Spleen (tissue), 11 donors: ENCODE measurements around the gene SCGB1D1. TPM values are rescaled to one million over a fixed set of nuclear protein-coding genes. Genes with fewer than 3 reads are reported as not detected.
"Not testable (repeated sequence)": the region's sequence is repeated elsewhere in the genome, so short reads cannot be mapped to it uniquely, and the experiment has no call there.

Experiments
- DNase-seq: peaks from one replicate; pipeline ENCODE4 v3.0.0-alpha.2; 2020
- H3K27ac ChIP-seq, 8 donors: fragments of 200-600 bp; sonication (generic) in 7 of 8; 1 replicate in 4 of 8; 2 replicates in 4 of 8; pipeline versions ENCODE4 v1.5.0 to v1.8.0; 2016 to 2021; ENCODE audit warnings: inconsistent platforms in 4 of 8, mild to moderate bottlenecking in 4 of 8, moderate library complexity in 1 of 8
- H3K27me3 ChIP-seq, 7 donors: fragments of 200-600 bp; sonication (generic) in 6 of 7; replicated peaks in 1 of 7; 1 replicate in 4 of 7; 2 replicates in 3 of 7; pipeline versions ENCODE4 v1.5.0 to v1.8.0; 2016 to 2021; ENCODE audit warnings: inconsistent platforms in 3 of 7, mild to moderate bottlenecking in 1 of 7
- H3K36me3 ChIP-seq, 6 donors: fragments of 200-600 bp; sonication (generic) in 5 of 6; 1 replicate in 4 of 6; 2 replicates in 2 of 6; pipeline versions ENCODE4 v1.5.0 to v1.8.0; 2016 to 2021; ENCODE audit warnings: inconsistent platforms in 2 of 6
- H3K4me1 ChIP-seq, 6 donors: fragments of 200-600 bp; sonication (generic) in 5 of 6; 1 replicate in 3 of 6; 2 replicates in 3 of 6; pipeline versions ENCODE4 v1.5.0 to v1.8.0; 2016 to 2021; ENCODE audit warnings: inconsistent platforms in 3 of 6
- H3K4me3 ChIP-seq, 8 donors: fragments of 200-600 bp; sonication (generic) in 7 of 8; 1 replicate in 4 of 8; 2 replicates in 4 of 8; pipeline versions ENCODE4 v1.5.0 to v1.8.0; 2016 to 2021; ENCODE audit warnings: inconsistent platforms in 4 of 8, mild to moderate bottlenecking in 4 of 8, moderate library complexity in 2 of 8
- H3K9me3 ChIP-seq, 8 donors: fragments of 200-600 bp; sonication (generic) in 7 of 8; 1 replicate in 4 of 8; 2 replicates in 4 of 8; pipeline versions ENCODE4 v1.5.0 to v1.8.0; 2016 to 2021; ENCODE audit warnings: inconsistent platforms in 4 of 8
- POLR2A ChIP-seq, 3 donors: fragments of 450-650 bp; IDR thresholded peaks; one replicate each; pipeline ENCODE4 v1.5.1; 2017; ENCODE audit warnings: antibody characterized with exemption in 3 of 3, mild to moderate bottlenecking in 1 of 3
- POLR2AphosphoS5 ChIP-seq, 3 donors: sonication (generic); formaldehyde crosslinking; IDR thresholded peaks; one replicate each; pipeline ENCODE4 v1.5.1; 2017; ENCODE audit warnings: antibody characterized with exemption in 3 of 3
- WGBS, 5 donors: extraction: QIAGEN DNeasy Blood & Tissue Kit in 3 of 5; methylation state at CpG; one replicate each; pipeline versions ENCODE4 v1.1.5 to v1.1.7; 2013 to 2018; 5-methylcytosine and 5-hydroxymethylcytosine counted together
- intact Hi-C: fragments of 100-400 bp; cut with DNase I; formaldehyde crosslinking; loops from one replicate; pipeline ENCODE4 v1.15.0; 2023; ENCODE audit warnings: low total_unique reads
- polyA plus RNA-seq, 3 donors: library from polyadenylated mRNA; stranded (reverse); fragments of 200-250 nt; gene quantifications; one replicate each; pipeline ENCODE4 v1.2.1, GENCODE V29; 2013
- total RNA-seq, 7 donors: library from RNA; depleted of rRNA in 3 of 7; stranded (reverse); fragments of >200 nt in 3 of 7; fragmentation: NEBNext Ultra II Directional in 4 of 7; extraction: Animal tissue kit (Norgen Biotek cat#: 25700) in 4 of 7; gene quantifications; one replicate each; pipeline versions ENCODE4 v1.1.0 to v1.2.1, GENCODE V29; 2016 to 2021
- TF ChIP-seq, protein P1 (sequence below), 11 experiments: fragments of 200-600 bp in 7 of 11; fragments of 450-650 bp in 4 of 11; sonication (generic) in 4 of 11; IDR thresholded peaks in 8 of 11; conservative IDR thresholded peaks in 3 of 11; 1 replicate in 7 of 11; 2 replicates in 4 of 11; pipeline versions ENCODE4 v1.4.0 to v1.8.0; 2016 to 2021; ENCODE audit warnings: antibody characterized with exemption in 11 of 11, inconsistent platforms in 4 of 11, mild to moderate bottlenecking in 1 of 11
- donor health status: healthy with polysubstance abuse.
- donor health status: DM: no; HTN: no; CAD: no; lungs with moderate emphysema.
- donor health status: DM: no; HTN: no; CAD: no.
- donor health status: Bipolar disorder and iron deficiency.
- donor health status: healthy.
- donor health status: DM: no; HTN: no; CAD: no.
- donor health status: DM: yes; HTN: yes; CAD: no.

The SCGB1D1 gene
- total and polyA plus RNA-seq, 10 donors: not detected

- intact Hi-C loops: no loop called here
- TF ChIP-seq, protein P1, sequence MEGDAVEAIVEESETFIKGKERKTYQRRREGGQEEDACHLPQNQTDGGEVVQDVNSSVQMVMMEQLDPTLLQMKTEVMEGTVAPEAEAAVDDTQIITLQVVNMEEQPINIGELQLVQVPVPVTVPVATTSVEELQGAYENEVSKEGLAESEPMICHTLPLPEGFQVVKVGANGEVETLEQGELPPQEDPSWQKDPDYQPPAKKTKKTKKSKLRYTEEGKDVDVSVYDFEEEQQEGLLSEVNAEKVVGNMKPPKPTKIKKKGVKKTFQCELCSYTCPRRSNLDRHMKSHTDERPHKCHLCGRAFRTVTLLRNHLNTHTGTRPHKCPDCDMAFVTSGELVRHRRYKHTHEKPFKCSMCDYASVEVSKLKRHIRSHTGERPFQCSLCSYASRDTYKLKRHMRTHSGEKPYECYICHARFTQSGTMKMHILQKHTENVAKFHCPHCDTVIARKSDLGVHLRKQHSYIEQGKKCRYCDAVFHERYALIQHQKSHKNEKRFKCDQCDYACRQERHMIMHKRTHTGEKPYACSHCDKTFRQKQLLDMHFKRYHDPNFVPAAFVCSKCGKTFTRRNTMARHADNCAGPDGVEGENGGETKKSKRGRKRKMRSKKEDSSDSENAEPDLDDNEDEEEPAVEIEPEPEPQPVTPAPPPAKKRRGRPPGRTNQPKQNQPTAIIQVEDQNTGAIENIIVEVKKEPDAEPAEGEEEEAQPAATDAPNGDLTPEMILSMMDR (IDR thresholded peaks at IDR 0.05 in 8 of 11, conservative IDR thresholded peaks at IDR 0.05 in 3 of 11): no peak
- TF ChIP-seq POLR2A (IDR thresholded peaks at IDR 0.05) (no peak), POLR2AphosphoS5 (IDR thresholded peaks at IDR 0.05) (no peak)
- no peak overlapping the region for H3K27ac ChIP-seq
- no peaks in the 10 kb centered on the region for H3K4me1 ChIP-seq
- 55 to 66% (median 64%) methylated on average over 7 of the region's 7 CpGs for WGBS, 5 donors
- DNase-seq: no peak
- H3K4me3 ChIP-seq: no peak overlapping the region
- H3K9me3 ChIP-seq: no peaks in the 10 kb centered on the region
- peaks cover 0 to 42% (median 0%) of the 10 kb centered on the region in 7 donors for H3K27me3 ChIP-seq
- H3K36me3 ChIP-seq: no peaks in the 10 kb centered on the region
Observed at GRCh38 chr11:62195945-62196344, 5.9 kb downstream of the SCGB1D1 start.

GRCh38 chr11:62197400-62197799 lies 7.4 kb downstream of the SCGB1D1 start:
- DNase-seq, intact Hi-C loops, H3K36me3 ChIP-seq: not testable (repeated sequence)

GRCh38 chr11:62201376-62201775 lies 11.4 kb downstream of the SCGB1D1 start:
- intact Hi-C loops: no loop called here
- WGBS, 5 donors: 65 to 88% (median 75%) methylated on average over 2 of the region's 2 CpGs
- TF ChIP-seq POLR2AphosphoS5 (IDR thresholded peaks at IDR 0.05) (no peak), POLR2A (IDR thresholded peaks at IDR 0.05) (no peak)
- TF ChIP-seq, protein P1 (IDR thresholded peaks at IDR 0.05 in 8 of 11, conservative IDR thresholded peaks at IDR 0.05 in 3 of 11): no peak

More at GRCh38 chr11:62197400-62197799, 7.4 kb downstream of the SCGB1D1 start:
- not testable (repeated sequence) for H3K9me3 ChIP-seq, H3K4me1 ChIP-seq, H3K4me3 ChIP-seq, H3K27ac ChIP-seq
- WGBS, 5 donors: 64 to 100% (median 93%) methylated on average over 2 of the region's 2 CpGs
- peaks cover 0 to 41% (median 0%) of the 10 kb centered on the region in 7 donors for H3K27me3 ChIP-seq

DNA sequence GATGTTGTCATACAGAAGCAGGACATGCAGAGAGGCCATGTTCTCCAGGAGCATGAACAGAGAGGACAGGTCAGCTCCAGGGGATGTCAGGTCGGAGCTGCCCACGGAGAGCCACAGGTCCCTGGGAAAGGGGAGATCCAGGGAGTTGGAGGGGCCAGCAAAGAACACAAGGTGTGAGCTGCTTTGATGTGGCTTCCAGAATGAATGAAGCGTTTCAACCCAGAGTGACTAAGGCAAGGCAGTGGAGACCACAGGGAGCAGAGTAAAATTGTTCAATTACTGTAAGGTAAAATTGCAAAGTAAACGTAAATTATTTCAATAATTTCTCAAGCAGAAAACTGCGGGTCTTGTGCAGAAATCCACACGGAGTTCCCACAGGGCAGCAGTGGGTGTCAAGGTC lies 12.9 kb downstream of the SCGB1D1 start:
- DNase-seq: no peak
- Histone ChIP-seq H3K4me3 (no peak overlapping the region), H3K27ac (no peak overlapping the region), H3K9me3 (no peaks in the 10 kb centered on the region), H3K4me1 (no peaks in the 10 kb centered on the region), H3K27me3 (peaks cover 0 to 10% (median 0%) of the 10 kb centered on the region in 7 donors), H3K36me3 (no peaks in the 10 kb centered on the region)
- intact Hi-C loops: no loop called here
- TF ChIP-seq POLR2AphosphoS5 (IDR thresholded peaks at IDR 0.05): no peak
- TF ChIP-seq, protein P1 (IDR thresholded peaks at IDR 0.05 in 8 of 11, conservative IDR thresholded peaks at IDR 0.05 in 3 of 11): no peak
- no peak for TF ChIP-seq POLR2A (IDR thresholded peaks at IDR 0.05)
- 74 to 80% (median 77%) methylated on average over 6 of the region's 6 CpGs for WGBS, 5 donors

More at GRCh38 chr11:62201376-62201775, 11.4 kb downstream of the SCGB1D1 start:
- Histone ChIP-seq H3K4me3 (no peak overlapping the region), H3K9me3 (no peaks in the 10 kb centered on the region), H3K36me3 (no peaks in the 10 kb centered on the region), H3K4me1 (no peaks in the 10 kb centered on the region), H3K27ac (no peak overlapping the region), H3K27me3 (peaks cover 0 to 10% (median 0%) of the 10 kb centered on the region in 7 donors)
- no peak for DNase-seq

DNA sequence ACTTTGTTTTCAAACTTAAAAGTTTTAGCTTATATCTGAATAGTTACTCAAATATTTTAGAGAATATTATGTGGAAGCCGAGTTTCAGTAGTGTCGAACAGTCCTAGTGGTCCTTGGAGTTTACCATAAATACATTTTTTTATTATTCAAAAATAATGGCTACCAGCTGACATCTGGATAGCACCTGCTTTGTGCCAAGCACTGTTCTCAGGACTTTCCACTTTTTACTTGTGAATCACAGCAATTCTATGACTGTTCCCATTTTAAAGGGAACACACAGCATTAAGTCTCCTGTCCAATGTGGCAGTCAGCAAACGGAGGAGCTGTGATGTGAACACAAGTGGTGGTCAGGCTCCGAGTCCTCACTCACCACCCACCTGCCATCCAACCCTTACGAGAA lies 14.4 kb downstream of the SCGB1D1 start:
- intact Hi-C loops: no loop called here
- Histone ChIP-seq H3K4me3 (no peak overlapping the region), H3K9me3 (no peaks in the 10 kb centered on the region), H3K27me3 (peaks cover 0 to 25% (median 0%) of the 10 kb centered on the region in 7 donors), H3K36me3 (no peaks in the 10 kb centered on the region), H3K4me1 (no peaks in the 10 kb centered on the region), H3K27ac (no peak overlapping the region)
- 83 to 94% (median 88%) methylated on average over 5 of the region's 5 CpGs for WGBS, 5 donors
- TF ChIP-seq POLR2A (IDR thresholded peaks at IDR 0.05): no peak
- DNase-seq: no peak
